T47D (cell line): ENCODE results near the gene CHMP2B.
A peak's percentile ranks its signal among the peaks of the same experiment; 100 is the strongest.
"Not testable (repeated sequence)": the region's sequence is repeated elsewhere in the genome, so short reads cannot be mapped to it uniquely, and the experiment has no call there.

Source experiments
- DNase-seq, 2 experiments: peaks; one replicate each; pipeline versions ENCODE4 v3.0.0 to v3.0.0-alpha.2; 2011 to 2012; ENCODE audit warnings: low read depth in 1 of 2, low spot score in 1 of 2
- JUND ChIP-seq: IDR thresholded peaks from 2 replicates; pipeline ENCODE4 v1.6.1; 2012; ENCODE audit warnings: low read depth
- in situ Hi-C: cut with HindIII; loops from 2 replicates; pipeline ENCODE4 v1.10.0; 2016; ENCODE audit warnings: low sequenced_read_pairs, low pct_unique_long_range_greater_than_20kb

Gene CHMP2B

GRCh38 chr3:87298111-87298718 lies 71.1 kb downstream of the CHMP2B start:
- no peak for TF ChIP-seq JUND
- peak; percentile 4 to 60 for DNase-seq
- in situ Hi-C loops: no loop called here

DNA sequence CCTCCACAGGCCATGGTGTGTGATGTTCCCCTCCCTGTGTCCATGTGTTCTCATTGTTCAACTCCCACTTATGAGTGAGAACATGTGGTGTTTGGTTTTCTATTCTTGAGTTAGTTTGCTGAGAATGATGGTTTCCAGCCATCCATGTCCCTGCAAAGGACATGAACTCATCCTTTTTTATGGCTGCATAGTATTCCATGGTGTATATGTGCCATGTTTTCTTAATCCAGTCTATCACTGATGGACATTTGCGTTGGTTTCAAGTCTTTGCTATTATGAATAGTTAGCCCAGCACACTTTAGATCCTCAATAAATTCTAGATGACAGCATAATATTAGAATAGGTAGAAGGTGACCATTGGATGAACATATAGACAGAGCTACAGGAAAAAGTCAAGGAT lies 77.9 kb downstream of the CHMP2B start:
- DNase-seq, in situ Hi-C loops: not testable (repeated sequence)
